Hepatocyte (in vitro differentiated cells): ENCODE results near the gene THPO.

ENCODE experiments used
- EZH2 ChIP-seq: fragments of 200-600 bp; sonication (generic); IDR thresholded peaks from 2 replicates; pipeline ENCODE4 v1.6.1; 2016; ENCODE audit warnings: antibody characterized with exemption, mild to moderate bottlenecking, borderline replicate concordance
- TF ChIP-seq, protein P1 (sequence below): fragments of 200-600 bp; sonication (generic); IDR thresholded peaks from 2 replicates; pipeline ENCODE4 v1.5.1; 2016; ENCODE audit warnings: antibody characterized with exemption, mild to moderate bottlenecking; ENCODE audit not compliant: poor library complexity

DNA sequence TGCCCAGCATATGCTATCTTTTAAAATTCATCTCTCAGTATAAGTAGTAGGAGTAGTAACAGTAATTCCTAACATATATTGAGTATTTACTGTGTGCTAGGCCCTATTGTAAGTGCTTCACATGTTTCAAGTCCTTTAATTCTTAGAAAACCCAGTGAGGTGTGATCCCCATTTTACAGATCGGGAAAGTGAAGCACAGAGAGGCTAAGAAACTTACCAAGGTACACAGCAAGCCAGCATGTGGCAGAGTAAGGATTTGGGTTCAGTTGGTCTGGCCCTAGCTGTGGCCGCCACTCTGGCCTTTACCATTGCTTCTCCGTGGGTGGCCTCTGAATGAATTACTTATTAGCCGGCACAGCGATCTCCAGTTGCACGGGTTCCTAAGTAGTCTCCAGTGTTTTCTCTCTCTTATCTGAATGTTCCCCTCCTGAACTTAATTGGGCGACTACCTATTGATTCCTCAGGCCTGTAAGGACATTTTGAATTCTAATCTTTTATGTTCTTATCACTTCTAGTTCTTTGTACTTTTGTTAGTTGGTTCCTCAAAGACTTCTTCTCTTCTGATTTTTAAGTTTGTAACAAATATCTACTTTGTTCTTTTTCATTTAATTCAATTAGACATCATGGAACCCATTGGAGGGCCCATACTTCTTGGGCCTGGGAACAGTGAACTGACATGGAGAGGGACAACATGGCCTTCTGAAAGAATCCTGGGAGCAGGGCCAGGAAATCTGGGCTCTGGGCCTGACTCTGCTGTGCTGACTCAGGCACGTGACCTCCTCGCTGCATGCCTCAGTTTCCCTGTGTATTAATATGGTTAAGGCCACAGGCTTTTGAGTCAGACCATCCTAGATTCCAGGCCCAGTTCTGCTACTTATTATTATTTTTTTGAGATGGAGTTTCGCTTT lies 28.2 kb downstream of the THPO start:
- TF ChIP-seq, protein P1, sequence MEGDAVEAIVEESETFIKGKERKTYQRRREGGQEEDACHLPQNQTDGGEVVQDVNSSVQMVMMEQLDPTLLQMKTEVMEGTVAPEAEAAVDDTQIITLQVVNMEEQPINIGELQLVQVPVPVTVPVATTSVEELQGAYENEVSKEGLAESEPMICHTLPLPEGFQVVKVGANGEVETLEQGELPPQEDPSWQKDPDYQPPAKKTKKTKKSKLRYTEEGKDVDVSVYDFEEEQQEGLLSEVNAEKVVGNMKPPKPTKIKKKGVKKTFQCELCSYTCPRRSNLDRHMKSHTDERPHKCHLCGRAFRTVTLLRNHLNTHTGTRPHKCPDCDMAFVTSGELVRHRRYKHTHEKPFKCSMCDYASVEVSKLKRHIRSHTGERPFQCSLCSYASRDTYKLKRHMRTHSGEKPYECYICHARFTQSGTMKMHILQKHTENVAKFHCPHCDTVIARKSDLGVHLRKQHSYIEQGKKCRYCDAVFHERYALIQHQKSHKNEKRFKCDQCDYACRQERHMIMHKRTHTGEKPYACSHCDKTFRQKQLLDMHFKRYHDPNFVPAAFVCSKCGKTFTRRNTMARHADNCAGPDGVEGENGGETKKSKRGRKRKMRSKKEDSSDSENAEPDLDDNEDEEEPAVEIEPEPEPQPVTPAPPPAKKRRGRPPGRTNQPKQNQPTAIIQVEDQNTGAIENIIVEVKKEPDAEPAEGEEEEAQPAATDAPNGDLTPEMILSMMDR, result no peak
- TF ChIP-seq EZH2, result no peak
